Liver (tissue), 3 donors: ENCODE data around the gene CNKSR1.

Experiments used
- CTCF ChIP-seq: fragments of 150-350 bp; IDR thresholded peaks from 2 replicates; pipeline ENCODE4 v1.5.1; 2017; ENCODE audit warnings: improper control_type of control experiment, low read depth, low read length; ENCODE audit not compliant: missing input control
- MAX ChIP-seq: IDR thresholded peaks from 2 replicates; pipeline ENCODE4 v1.6.1; 2016; ENCODE audit warnings: antibody characterized with exemption
- RAD21 ChIP-seq, 2 donors: IDR thresholded peaks; 2 replicates each; pipeline ENCODE4 v1.6.1; 2016; ENCODE audit warnings: antibody characterized with exemption in 2 of 2, mild to moderate bottlenecking in 2 of 2
- REST ChIP-seq: IDR thresholded peaks from 2 replicates; pipeline ENCODE4 v1.6.1; 2016; ENCODE audit warnings: antibody characterized with exemption, mild to moderate bottlenecking
- TAF1 ChIP-seq: conservative IDR thresholded peaks from 2 replicates; pipeline ENCODE4 v1.6.1; 2016; ENCODE audit warnings: antibody characterized with exemption, mild to moderate bottlenecking
- ZBTB33 ChIP-seq: IDR thresholded peaks from 2 replicates; pipeline ENCODE4 v1.6.1; 2016; ENCODE audit warnings: antibody characterized with exemption
- donor health status: healthy.
- donor health status: healthy.

GRCh38 chr1:26184883-26185282, 7.6 kb downstream of the CNKSR1 start:
- TF ChIP-seq CTCF (no peak), RAD21 (IDR thresholded peaks at IDR 0.05) (no peak), MAX (no peak), TAF1 (no peak), ZBTB33 (no peak), REST (no peak)
